K562 (cell line): ENCODE data around the gene UBE2N. TPM values are rescaled to one million over a fixed set of nuclear protein-coding genes. Genes with fewer than 3 reads are reported as not detected.

Source experiments
- REST ChIP-seq, 2 experiments: fragments of 450-650 bp; formaldehyde crosslinking in 1 of 2; IDR thresholded peaks; 2 replicates each; pipeline versions ENCODE4 v1.4.0 to v1.6.1; 2014 to 2020; ENCODE audit warnings: mild to moderate bottlenecking in 2 of 2, borderline replicate concordance in 1 of 2, low read depth in 1 of 2
- SREBF1 ChIP-seq: fragments of 150-350 bp; IDR thresholded peaks from 2 replicates; pipeline ENCODE4 v1.6.1; 2014; ENCODE audit warnings: antibody characterized with exemption, low read depth, low read length, borderline replicate concordance
- TEAD2 ChIP-seq: fragments of 450-650 bp; IDR thresholded peaks from 2 replicates; pipeline ENCODE4 v1.6.1; 2016; ENCODE audit warnings: missing genetic modification characterization, control low read depth, missing compliant biosample characterization
- TFE3 ChIP-seq: fragments of 450-650 bp; formaldehyde crosslinking; IDR thresholded peaks from 2 replicates; pipeline ENCODE4 v1.4.0; 2020; ENCODE audit warnings: mild to moderate bottlenecking, mixed read lengths
- ZNF518B ChIP-seq: fragments of 250-450 bp; sonication (Bioruptor Pico); IDR thresholded peaks from 2 replicates; pipeline ENCODE4 v1.5.0; 2021; ENCODE audit warnings: mild to moderate bottlenecking, moderate library complexity
- polyA plus RNA-seq, 8 experiments: library from polyadenylated mRNA; depleted of rRNA in 4 of 8; stranded (reverse) in 5 of 8; unstranded in 3 of 8; fragments of >200 nt; fragmentation: Nextera tagmentation in 2 of 8; fragmentation: Illumina TruSeq in 1 of 8; extraction: Ambion mirVana in 2 of 8; extraction: Trizol in 1 of 8; gene quantifications; 2 replicates each; pipeline versions ENCODE4 v1.2.1 to v1.2.3, GENCODE V29; 2011 to 2014; ENCODE audit warnings: inconsistent platforms in 1 of 8, missing spikeins in 1 of 8
- total RNA-seq, 7 experiments: library from RNA; depleted of rRNA in 6 of 7; stranded (reverse); fragments of >200 nt in 6 of 7; fragmentation: Illumina TruSeq in 2 of 7; extraction: Trizol in 2 of 7; gene quantifications; 2 replicates each; pipeline versions ENCODE4 v1.2.1 to v1.2.3, GENCODE V29; 2011 to 2021; ENCODE audit warnings: low replicate concordance in 1 of 7

Gene UBE2N
- total and polyA plus RNA-seq, 9 of the 15 experiments (the other 6 are each of a cell fraction or from before 2014, with no cell fraction given), result 189 to 826 (median 260) TPM

- TF ChIP-seq ZNF518B (CRISPR knock-in tag) (no peak), REST (IDR thresholded peaks at IDR 0.05; ENCODE audit: borderline replicate concordance) (no peak), REST (CRISPR knock-in tag; IDR thresholded peaks at IDR 0.05; ENCODE audit: low read depth) (no peak), SREBF1 (no peak), TEAD2 (tag) (no peak), TFE3 (CRISPR knock-in tag) (no peak)
Measured at GRCh38 chr12:93397412-93397811, 44.3 kb downstream of the UBE2N start (continued).
